Keratinocyte (primary cell): Measurements from ENCODE around the gene MRAP. TPM values are rescaled to one million over a fixed set of nuclear protein-coding genes. Genes with fewer than 3 reads are reported as not detected.

ENCODE experiments used
- DNase-seq: peaks from one replicate; pipeline ENCODE4 v3.0.0-alpha.2; 2011; ENCODE audit warnings: low read depth, missing footprints, low spot score
- FAIRE-seq: peaks from 2 replicates; lab custom pipeline; 2011; peaks lifted over from hg19 to GRCh38; lab: Jason Lieb, UNC
- H2AFZ ChIP-seq: 2 replicates; pipeline ENCODE4 v1.6.0; 2012; ENCODE audit warnings: low read length, control low read depth, inconsistent platforms; ENCODE audit not compliant: control insufficient read depth
- H3K27ac ChIP-seq: 2 replicates; pipeline ENCODE4 v1.5.1; 2011; ENCODE audit warnings: low read length; ENCODE audit not compliant: control insufficient read depth, insufficient read depth
- H3K27me3 ChIP-seq: 3 replicates; pipeline ENCODE4 v1.6.0; 2011; ENCODE audit warnings: low read length; ENCODE audit not compliant: control insufficient read depth, insufficient read depth; ENCODE audit errors: extremely low read depth
- H3K36me3 ChIP-seq, 2 experiments: 2 replicates in 1 of 2; 3 replicates in 1 of 2; pipeline ENCODE4 v1.5.1; 2011; ENCODE audit warnings: low read length in 2 of 2, mild to moderate bottlenecking in 1 of 2; ENCODE audit not compliant: control insufficient read depth in 2 of 2, insufficient read depth in 2 of 2; ENCODE audit errors: extremely low read depth in 1 of 2
- H3K4me1 ChIP-seq: 3 replicates; pipeline ENCODE4 v1.5.1; 2011; ENCODE audit warnings: low read length; ENCODE audit not compliant: control insufficient read depth, insufficient read depth; ENCODE audit errors: extremely low read depth
- H3K4me2 ChIP-seq: 3 replicates; pipeline ENCODE4 v1.6.0; 2011; ENCODE audit warnings: low read depth, low read length; ENCODE audit not compliant: control insufficient read depth, insufficient read depth; ENCODE audit errors: extremely low read depth
- H3K4me3 ChIP-seq, 3 experiments: fragments of 200-600 bp in 1 of 3; sonication (generic) in 1 of 3; 2 replicates in 2 of 3; 3 replicates in 1 of 3; pipeline ENCODE4 v1.5.1; 2011 to 2016; ENCODE audit warnings: low read length in 3 of 3, mild to moderate bottlenecking in 3 of 3, control low read depth in 2 of 3, inconsistent platforms in 1 of 3, low read depth in 1 of 3, mixed read lengths in 1 of 3, mixed run types in 1 of 3, moderate library complexity in 1 of 3; ENCODE audit not compliant: control insufficient read depth in 2 of 3, insufficient read depth in 2 of 3; ENCODE audit errors: extremely low read depth in 1 of 3
- H3K79me2 ChIP-seq: 2 replicates; pipeline ENCODE4 v1.6.0; 2012; ENCODE audit warnings: low read length; ENCODE audit not compliant: control insufficient read depth, insufficient read depth
- H3K9ac ChIP-seq: 3 replicates; pipeline ENCODE4 v1.6.0; 2011; ENCODE audit warnings: low read length; ENCODE audit not compliant: control insufficient read depth, insufficient read depth; ENCODE audit errors: extremely low read depth
- H3K9me1 ChIP-seq: 3 replicates; pipeline ENCODE4 v1.6.0; 2011; ENCODE audit warnings: low read length; ENCODE audit not compliant: control insufficient read depth, insufficient read depth; ENCODE audit errors: extremely low read depth
- H3K9me3 ChIP-seq: 2 replicates; pipeline ENCODE4 v1.5.1; 2012; ENCODE audit warnings: low read depth, low read length; ENCODE audit not compliant: control insufficient read depth
- H4K20me1 ChIP-seq: 3 replicates; pipeline ENCODE4 v1.6.0; 2011; ENCODE audit warnings: low read length; ENCODE audit not compliant: control insufficient read depth, insufficient read depth; ENCODE audit errors: extremely low read depth
- EZH2 ChIP-seq: IDR thresholded peaks from one replicate; pipeline ENCODE4 v1.6.1; 2012; ENCODE audit warnings: inconsistent platforms, mild to moderate bottlenecking, low read length, moderate library complexity
- dilution Hi-C: fragments of 300-500 bp; cut with MboI; formaldehyde crosslinking; loops from one replicate; pipeline ENCODE4 v1.7.0; 2020; ENCODE audit warnings: low sequenced_read_pairs; ENCODE audit not compliant: extremely low pct_ligation_motif_present
- polyA plus RNA-seq, 5 experiments: library from polyadenylated mRNA; depleted of rRNA in 3 of 5; stranded (reverse) in 3 of 5; stranded (forward) in 1 of 5; unstranded in 1 of 5; fragments of >200 nt; gene quantifications; 1 replicate in 1 of 5; 2 replicates in 3 of 5; 3 replicates in 1 of 5; pipeline versions ENCODE4 v1.2.1 to v1.2.3, GENCODE V29; 2011 to 2012; ENCODE audit warnings: missing spikeins in 2 of 5, low read depth in 1 of 5, low replicate concordance in 1 of 5
- TF ChIP-seq, protein P1 (sequence below), 3 experiments: IDR thresholded peaks in 1 of 3; conservative IDR thresholded peaks in 1 of 3; optimal IDR thresholded peaks in 1 of 3; 2 replicates in 2 of 3; 3 replicates in 1 of 3; pipeline versions ENCODE3 to v1.5.1; 2011; ENCODE audit warnings: low read length in 3 of 3, mild to moderate bottlenecking in 3 of 3, moderate library complexity in 2 of 3, control low read depth in 1 of 3, inconsistent platforms in 1 of 3; ENCODE audit not compliant: insufficient read depth in 2 of 3; ENCODE audit errors: extremely low read depth in 1 of 3

The MRAP gene
- polyA plus RNA-seq, 1 donor (not counting 4 experiments of a cell fraction or from before 2014, with no cell fraction given), result not detected

- peaks cover 38 to 52% of the 10 kb centered on the region in 2 experiments for H3K36me3 ChIP-seq
- H3K4me3 ChIP-seq, result no peak overlapping the region
- no peak overlapping the region for H3K4me2 ChIP-seq
- DNase-seq (no peak), FAIRE-seq (no peak)
- no peak overlapping the region for H3K27ac ChIP-seq
- H3K79me2 ChIP-seq, result no peaks in the 10 kb centered on the region
- no peaks in the 10 kb centered on the region for H3K9me1 ChIP-seq
- H3K4me1 ChIP-seq, result no peaks in the 10 kb centered on the region
- no peaks in the 10 kb centered on the region for H3K27me3 ChIP-seq
- TF ChIP-seq, protein P1, sequence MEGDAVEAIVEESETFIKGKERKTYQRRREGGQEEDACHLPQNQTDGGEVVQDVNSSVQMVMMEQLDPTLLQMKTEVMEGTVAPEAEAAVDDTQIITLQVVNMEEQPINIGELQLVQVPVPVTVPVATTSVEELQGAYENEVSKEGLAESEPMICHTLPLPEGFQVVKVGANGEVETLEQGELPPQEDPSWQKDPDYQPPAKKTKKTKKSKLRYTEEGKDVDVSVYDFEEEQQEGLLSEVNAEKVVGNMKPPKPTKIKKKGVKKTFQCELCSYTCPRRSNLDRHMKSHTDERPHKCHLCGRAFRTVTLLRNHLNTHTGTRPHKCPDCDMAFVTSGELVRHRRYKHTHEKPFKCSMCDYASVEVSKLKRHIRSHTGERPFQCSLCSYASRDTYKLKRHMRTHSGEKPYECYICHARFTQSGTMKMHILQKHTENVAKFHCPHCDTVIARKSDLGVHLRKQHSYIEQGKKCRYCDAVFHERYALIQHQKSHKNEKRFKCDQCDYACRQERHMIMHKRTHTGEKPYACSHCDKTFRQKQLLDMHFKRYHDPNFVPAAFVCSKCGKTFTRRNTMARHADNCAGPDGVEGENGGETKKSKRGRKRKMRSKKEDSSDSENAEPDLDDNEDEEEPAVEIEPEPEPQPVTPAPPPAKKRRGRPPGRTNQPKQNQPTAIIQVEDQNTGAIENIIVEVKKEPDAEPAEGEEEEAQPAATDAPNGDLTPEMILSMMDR (optimal IDR thresholded peaks at IDR 0.05 in 1 of 3, IDR thresholded peaks at IDR 0.05 in 1 of 3, conservative IDR thresholded peaks at IDR 0.05 in 1 of 3; ENCODE audit: extremely low read depth in 1 of 3, insufficient read depth in 2 of 3, low read length in 3 of 3), result no peak
- TF ChIP-seq EZH2, result no peak
- H2AFZ ChIP-seq, result no peak overlapping the region
- no peaks in the 10 kb centered on the region for H4K20me1 ChIP-seq
- H3K9me3 ChIP-seq, result no peaks in the 10 kb centered on the region
- dilution Hi-C loops, result no loop called here
- no peak overlapping the region for H3K9ac ChIP-seq
Observed at GRCh38 chr21:32328595-32328994, 29.9 kb downstream of the MRAP start.

DNA sequence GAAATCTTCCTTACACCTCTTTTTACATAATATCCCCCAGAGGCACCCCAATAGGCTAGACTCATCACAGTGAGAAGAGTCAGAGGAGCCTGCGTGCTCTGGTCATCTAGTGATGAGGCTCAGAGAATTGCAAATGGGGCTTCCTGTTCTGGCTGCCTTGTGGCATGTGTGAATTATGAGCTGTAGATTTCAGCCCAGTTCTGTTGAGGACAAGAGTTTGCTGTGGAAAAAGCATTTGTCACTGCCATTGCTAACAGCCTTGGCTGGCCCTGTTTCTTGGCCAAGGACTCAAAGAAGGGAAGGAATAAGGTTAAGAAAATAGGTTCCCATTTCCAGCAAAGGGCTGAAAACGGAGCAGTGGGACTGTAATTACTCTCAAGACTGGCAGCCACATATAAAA, 30.7 kb downstream of the MRAP start:
- DNase-seq (no peak), FAIRE-seq (no peak)
- H3K4me3 ChIP-seq, result no peak overlapping the region
- no peak overlapping the region for H3K4me2 ChIP-seq
- no peak overlapping the region for H3K27ac ChIP-seq
- TF ChIP-seq, protein P1 (optimal IDR thresholded peaks at IDR 0.05 in 1 of 3, IDR thresholded peaks at IDR 0.05 in 1 of 3, conservative IDR thresholded peaks at IDR 0.05 in 1 of 3; ENCODE audit: extremely low read depth in 1 of 3, insufficient read depth in 2 of 3, low read length in 3 of 3), result no peak
- TF ChIP-seq EZH2, result no peak
- no peaks in the 10 kb centered on the region for H3K4me1 ChIP-seq
- H3K79me2 ChIP-seq, result no peaks in the 10 kb centered on the region
- H3K36me3 ChIP-seq, result peaks cover 38 to 51% of the 10 kb centered on the region in 2 experiments
- H3K9me1 ChIP-seq, result no peaks in the 10 kb centered on the region
- no peaks in the 10 kb centered on the region for H4K20me1 ChIP-seq
- no peak overlapping the region for H2AFZ ChIP-seq
- H3K27me3 ChIP-seq, result no peaks in the 10 kb centered on the region
- dilution Hi-C loops, result no loop called here
- H3K9me3 ChIP-seq, result no peaks in the 10 kb centered on the region
- H3K9ac ChIP-seq, result no peak overlapping the region
